ENCODE data around the gene GFI1. TPM values are rescaled to one million over a fixed set of nuclear protein-coding genes. Genes with fewer than 3 reads are reported as not detected.
A peak's percentile ranks its signal among the peaks of the same experiment; 100 is the strongest.
"Not testable (repeated sequence)": the region's sequence is repeated elsewhere in the genome, so short reads cannot be mapped to it uniquely, and the experiment has no call there.

GFI1 gene
- total and polyA plus RNA-seq, 2 donors (not counting 1 experiment from before 2014, with no cell fraction given), result under 0.01 to 0.06 TPM

- Histone ChIP-seq H2AFZ (ENCODE audit: low read length) (peak overlapping the region; percentile 31), H3K9ac (ENCODE audit: insufficient read depth, low read length) (no peak overlapping the region), H3K4me1 (ENCODE audit: control insufficient read depth, extremely low read depth, insufficient read depth, low read length) (no peaks in the 10 kb centered on the region), H4K20me1 (ENCODE audit: control insufficient read depth, extremely low read depth, insufficient read depth, low read length) (no peaks in the 10 kb centered on the region), H3K4me2 (ENCODE audit: extremely low read depth, insufficient read depth, low read length) (no peak overlapping the region), H3K36me3 (ENCODE audit: control insufficient read depth, insufficient read depth, low read length) (no peaks in the 10 kb centered on the region), H3K4me3 (replicated peaks in 1 of 4; ENCODE audit: control extremely low read depth in 1 of 4, insufficient read depth in 1 of 4, low read depth in 3 of 4, low read length in 4 of 4) (peak overlapping the region in 1 of 4 experiments; percentile 21), H3K27ac (ENCODE audit: insufficient read depth, low read length) (no peak overlapping the region), H3K27me3 (ENCODE audit: control insufficient read depth, insufficient read depth, low read length) (no peaks in the 10 kb centered on the region), H3K9me3 (ENCODE audit: control insufficient read depth, insufficient read depth, low read depth, low read length) (no peaks in the 10 kb centered on the region), H3K79me2 (ENCODE audit: control insufficient read depth, insufficient read depth, low read length) (no peaks in the 10 kb centered on the region)
- DNase-seq (ENCODE audit: low read depth in 2 of 2), result no peak
- TF ChIP-seq CTCF (conservative IDR thresholded peaks at IDR 0.05 in 1 of 2, IDR thresholded peaks at IDR 0.05 in 1 of 2; ENCODE audit: low read depth in 1 of 2, low read length in 2 of 2), result no peak
- TF ChIP-seq EZH2 (IDR thresholded peaks at IDR 0.05; ENCODE audit: low read length, missing control alignments), result no peak
Measured at GRCh38 chr1:92441697-92442342, 44.9 kb downstream of the GFI1 start.

- Histone ChIP-seq H3K4me1 (ENCODE audit: control insufficient read depth, extremely low read depth, insufficient read depth, low read length) (no peaks in the 10 kb centered on the region), H3K4me3 (replicated peaks in 1 of 4; ENCODE audit: control extremely low read depth in 1 of 4, insufficient read depth in 1 of 4, low read depth in 3 of 4, low read length in 4 of 4) (no peak overlapping the region), H2AFZ (ENCODE audit: low read length) (peak overlapping the region; percentile 31), H3K27ac (ENCODE audit: insufficient read depth, low read length) (no peak overlapping the region), H3K4me2 (ENCODE audit: extremely low read depth, insufficient read depth, low read length) (no peak overlapping the region), H4K20me1 (ENCODE audit: control insufficient read depth, extremely low read depth, insufficient read depth, low read length) (no peaks in the 10 kb centered on the region), H3K9me3 (ENCODE audit: control insufficient read depth, insufficient read depth, low read depth, low read length) (no peaks in the 10 kb centered on the region), H3K27me3 (ENCODE audit: control insufficient read depth, insufficient read depth, low read length) (no peaks in the 10 kb centered on the region), H3K79me2 (ENCODE audit: control insufficient read depth, insufficient read depth, low read length) (no peaks in the 10 kb centered on the region), H3K36me3 (ENCODE audit: control insufficient read depth, insufficient read depth, low read length) (no peaks in the 10 kb centered on the region), H3K9ac (ENCODE audit: insufficient read depth, low read length) (no peak overlapping the region)
- TF ChIP-seq CTCF (conservative IDR thresholded peaks at IDR 0.05 in 1 of 2, IDR thresholded peaks at IDR 0.05 in 1 of 2; ENCODE audit: low read depth in 1 of 2, low read length in 2 of 2) (no peak), EZH2 (IDR thresholded peaks at IDR 0.05; ENCODE audit: low read length, missing control alignments) (no peak)
- no peak for DNase-seq (ENCODE audit: low read depth in 2 of 2)
Measured at GRCh38 chr1:92441316-92441696, 45.4 kb downstream of the GFI1 start.

GRCh38 chr1:92439291-92439690, 47.4 kb downstream of the GFI1 start:
- Histone ChIP-seq H3K9me3 (ENCODE audit: control insufficient read depth, insufficient read depth, low read depth, low read length) (no peaks in the 10 kb centered on the region), H2AFZ (ENCODE audit: low read length) (no peak overlapping the region)
- TF ChIP-seq CTCF (conservative IDR thresholded peaks at IDR 0.05 in 1 of 2, IDR thresholded peaks at IDR 0.05 in 1 of 2; ENCODE audit: low read depth in 1 of 2, low read length in 2 of 2), result no peak
- TF ChIP-seq EZH2 (IDR thresholded peaks at IDR 0.05; ENCODE audit: low read length, missing control alignments), result no peak

GRCh38 chr1:92434572-92434971, 52.2 kb downstream of the GFI1 start:
- H3K27ac ChIP-seq (ENCODE audit: insufficient read depth, low read length); H2AFZ ChIP-seq (ENCODE audit: low read length); H3K9ac ChIP-seq (ENCODE audit: insufficient read depth, low read length); DNase-seq (ENCODE audit: low read depth in 2 of 2); H3K9me3 ChIP-seq (ENCODE audit: control insufficient read depth, insufficient read depth, low read depth, low read length); H3K79me2 ChIP-seq (ENCODE audit: control insufficient read depth, insufficient read depth, low read length); H3K4me1 ChIP-seq (ENCODE audit: control insufficient read depth, extremely low read depth, insufficient read depth, low read length); H3K4me3 ChIP-seq (replicated peaks in 1 of 4; ENCODE audit: control extremely low read depth in 1 of 4, insufficient read depth in 1 of 4, low read depth in 3 of 4, low read length in 4 of 4); H3K4me2 ChIP-seq (ENCODE audit: extremely low read depth, insufficient read depth, low read length); H3K27me3 ChIP-seq (ENCODE audit: control insufficient read depth, insufficient read depth, low read length); H3K36me3 ChIP-seq (ENCODE audit: control insufficient read depth, insufficient read depth, low read length); H4K20me1 ChIP-seq (ENCODE audit: control insufficient read depth, extremely low read depth, insufficient read depth, low read length): not testable (repeated sequence)

More at GRCh38 chr1:92439291-92439690, 47.4 kb downstream of the GFI1 start:
- Histone ChIP-seq H3K4me2 (ENCODE audit: extremely low read depth, insufficient read depth, low read length) (no peak overlapping the region), H3K4me1 (ENCODE audit: control insufficient read depth, extremely low read depth, insufficient read depth, low read length) (no peaks in the 10 kb centered on the region), H3K27me3 (ENCODE audit: control insufficient read depth, insufficient read depth, low read length) (no peaks in the 10 kb centered on the region), H3K79me2 (ENCODE audit: control insufficient read depth, insufficient read depth, low read length) (no peaks in the 10 kb centered on the region), H4K20me1 (ENCODE audit: control insufficient read depth, extremely low read depth, insufficient read depth, low read length) (no peaks in the 10 kb centered on the region), H3K9ac (ENCODE audit: insufficient read depth, low read length) (no peak overlapping the region), H3K4me3 (replicated peaks in 1 of 4; ENCODE audit: control extremely low read depth in 1 of 4, insufficient read depth in 1 of 4, low read depth in 3 of 4, low read length in 4 of 4) (no peak overlapping the region), H3K27ac (ENCODE audit: insufficient read depth, low read length) (no peak overlapping the region), H3K36me3 (ENCODE audit: control insufficient read depth, insufficient read depth, low read length) (no peaks in the 10 kb centered on the region)
- DNase-seq (ENCODE audit: low read depth in 2 of 2), result no peak
